ENCODE measurements around the gene CXCL16.
"Not testable (repeated sequence)": the region's sequence is repeated elsewhere in the genome, so short reads cannot be mapped to it uniquely, and the experiment has no call there.

The CXCL16 gene

DNA sequence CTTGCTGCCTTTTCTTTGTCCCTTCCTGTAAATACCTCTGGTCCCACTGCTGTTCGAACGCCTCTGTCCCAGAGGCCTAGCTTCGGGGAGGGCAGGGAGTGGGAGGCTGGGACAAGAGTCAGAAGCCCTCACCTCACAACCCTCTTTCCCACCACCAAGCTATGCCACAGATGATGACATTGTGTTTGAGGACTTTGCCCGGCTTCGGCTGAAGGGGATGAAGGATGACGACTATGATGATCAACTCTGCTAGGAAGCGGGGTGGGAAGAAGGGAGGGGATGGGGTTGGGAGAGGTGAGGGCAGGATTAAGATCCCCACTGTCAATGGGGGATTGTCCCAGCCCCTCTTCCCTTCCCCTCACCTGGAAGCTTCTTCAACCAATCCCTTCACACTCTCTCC, 18.9 kb downstream of the CXCL16 start:
- no peak for ATAC-seq

GRCh38 chr17:4719684-4720221, 20.0 kb downstream of the CXCL16 start:
- ATAC-seq: no peak

- ATAC-seq: no peak
Observed at GRCh38 chr17:4719146-4719545, 20.6 kb downstream of the CXCL16 start.

DNA sequence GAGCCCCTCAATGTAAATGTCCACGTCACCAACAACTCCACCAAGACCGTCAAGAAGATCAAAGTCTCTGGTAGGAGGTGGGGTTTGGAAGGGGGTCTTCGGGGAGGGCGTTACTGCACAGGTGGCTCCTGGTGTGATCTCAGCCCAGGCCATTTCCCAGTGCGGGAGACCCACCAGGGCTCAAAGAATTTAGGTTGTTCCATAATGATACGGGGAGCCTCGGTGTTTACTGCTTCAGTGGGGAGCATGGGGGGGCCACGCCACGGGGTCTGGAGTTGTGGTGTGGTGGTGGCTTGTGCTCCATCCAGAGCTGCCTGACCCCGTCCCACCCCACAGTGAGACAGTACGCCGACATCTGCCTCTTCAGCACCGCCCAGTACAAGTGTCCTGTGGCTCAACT, 21.5 kb downstream of the CXCL16 start:
- no peak for ATAC-seq

DNA sequence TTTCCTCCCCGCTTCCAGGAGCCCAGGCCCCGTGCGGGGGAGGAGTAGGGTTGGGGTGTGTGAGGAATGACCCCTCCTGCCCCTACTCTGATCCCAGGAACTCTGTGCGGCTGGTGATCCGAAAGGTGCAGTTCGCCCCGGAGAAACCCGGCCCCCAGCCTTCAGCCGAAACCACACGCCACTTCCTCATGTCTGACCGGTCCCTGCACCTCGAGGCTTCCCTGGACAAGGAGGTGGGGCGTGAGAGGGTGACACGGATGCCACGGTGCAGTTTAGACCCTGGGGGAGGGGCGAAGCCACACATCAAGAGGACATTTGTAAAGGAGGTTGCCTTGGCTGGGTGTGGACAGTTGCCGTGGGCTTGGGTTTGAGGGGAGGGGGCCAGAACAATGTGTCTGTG, 21.9 kb downstream of the CXCL16 start:
- no peak for ATAC-seq

DNA sequence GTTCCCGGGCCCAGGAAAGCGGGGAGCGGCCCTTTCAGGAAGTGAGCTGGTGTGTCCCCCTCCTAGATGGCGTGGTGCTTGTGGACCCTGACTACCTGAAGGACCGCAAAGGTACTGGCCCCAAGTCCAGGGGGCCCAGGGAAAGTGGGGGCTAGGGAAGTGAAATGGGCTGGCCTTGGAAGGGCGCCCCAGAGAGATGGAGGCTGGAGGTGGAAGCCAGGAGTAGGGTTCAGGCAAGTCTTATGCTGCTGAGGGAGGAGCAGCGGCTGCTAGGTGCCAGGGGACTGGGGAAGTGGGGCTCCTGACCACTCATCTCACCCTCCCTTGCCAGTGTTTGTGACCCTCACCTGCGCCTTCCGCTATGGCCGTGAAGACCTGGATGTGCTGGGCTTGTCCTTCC, 23.6 kb downstream of the CXCL16 start:
- no peak for ATAC-seq

GRCh38 chr17:4715063-4715744, 24.5 kb downstream of the CXCL16 start:
- ATAC-seq: no peak

DNA sequence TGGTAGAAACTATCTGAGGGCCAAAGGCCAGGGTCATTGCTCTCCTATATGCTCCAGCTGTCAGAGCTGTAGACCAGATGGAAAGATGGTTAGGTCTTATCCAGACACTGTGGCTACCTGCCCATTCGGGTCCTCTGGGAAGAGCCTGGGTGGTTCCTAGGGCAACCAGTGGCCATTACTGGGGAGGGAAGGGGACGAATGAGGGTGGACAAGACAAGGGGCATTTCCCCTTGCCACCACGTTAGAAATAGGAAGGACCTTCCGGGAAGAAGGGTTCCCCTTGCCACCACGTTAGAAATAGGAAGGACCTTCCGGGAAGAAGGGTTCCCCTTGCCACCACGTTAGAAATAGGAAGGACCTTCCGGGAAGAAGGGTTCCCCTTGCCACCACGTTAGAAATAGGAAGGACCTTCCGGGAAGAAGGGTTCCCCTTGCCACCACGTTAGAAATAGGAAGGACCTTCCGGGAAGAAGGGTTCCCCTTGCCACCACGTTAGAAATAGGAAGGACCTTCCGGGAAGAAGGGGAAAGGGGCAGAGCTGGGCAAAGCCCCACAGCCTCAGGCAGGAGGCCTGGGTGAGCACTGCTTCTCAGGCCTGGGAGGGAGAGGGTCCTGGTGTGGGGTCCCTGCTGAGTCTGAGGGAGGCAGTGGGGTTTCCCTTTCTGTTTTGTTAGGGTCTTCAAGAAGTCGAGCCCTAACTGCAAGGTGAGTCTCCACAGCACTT, 25.2 kb downstream of the CXCL16 start:
- ATAC-seq: not testable (repeated sequence)

DNA sequence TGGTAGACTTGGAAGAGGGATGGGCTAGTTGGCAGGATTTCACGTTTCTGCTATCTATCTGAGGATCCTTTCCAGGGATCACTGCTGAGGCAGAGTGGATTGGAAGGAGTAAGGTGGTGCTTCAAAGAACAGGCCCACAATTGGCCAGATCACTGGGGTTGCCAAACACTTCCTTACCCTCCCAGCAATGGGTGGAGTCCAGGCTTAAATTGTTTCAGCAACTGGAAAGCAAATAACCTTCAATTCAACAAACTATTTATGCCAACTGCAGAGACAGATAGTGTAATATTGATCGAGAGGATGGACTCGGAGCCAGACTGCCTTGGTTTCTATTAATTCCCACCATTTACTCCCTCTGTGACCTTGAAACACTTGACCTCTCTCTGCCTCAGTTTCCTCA, 27.2 kb downstream of the CXCL16 start:
- no peak for ATAC-seq

DNA sequence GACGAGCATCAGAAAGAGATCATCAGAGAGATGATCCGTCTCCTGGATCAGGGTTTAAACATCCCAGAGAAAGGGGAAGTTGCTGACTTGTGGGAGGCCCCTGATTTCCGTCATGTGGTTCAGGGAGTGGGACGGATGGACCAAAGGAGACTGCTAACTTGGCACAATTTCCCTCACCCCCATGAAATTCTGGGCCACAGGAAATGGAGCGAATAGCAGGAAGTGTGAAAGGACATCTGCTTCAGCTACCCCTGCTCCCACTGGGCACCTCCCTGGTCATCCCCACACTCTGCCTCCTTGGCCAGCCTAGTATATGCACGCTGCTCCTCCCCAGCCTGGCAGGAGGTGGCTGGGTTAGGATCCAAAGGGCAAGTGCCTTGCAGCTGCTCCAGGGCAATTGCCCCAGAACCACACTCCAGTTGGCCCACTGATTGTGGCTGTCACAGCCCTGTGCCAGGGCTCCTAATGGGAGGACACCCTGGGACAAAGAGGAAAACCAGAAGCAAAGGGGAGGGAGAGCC, 28.0 kb downstream of the CXCL16 start:
- no peak for ATAC-seq

GRCh38 chr17:4710693-4711634, 28.8 kb downstream of the CXCL16 start:
- no peak for ATAC-seq

GRCh38 chr17:4709794-4710692, 29.7 kb downstream of the CXCL16 start, which contains the start of gene ARRB2:
Gene ARRB2, plus strand, starts transcription at chr17:4710632. Its CDS starts 90 bp downstream, at chr17:4710722.
- peak; percentile 86 to 89 for ATAC-seq

DNA sequence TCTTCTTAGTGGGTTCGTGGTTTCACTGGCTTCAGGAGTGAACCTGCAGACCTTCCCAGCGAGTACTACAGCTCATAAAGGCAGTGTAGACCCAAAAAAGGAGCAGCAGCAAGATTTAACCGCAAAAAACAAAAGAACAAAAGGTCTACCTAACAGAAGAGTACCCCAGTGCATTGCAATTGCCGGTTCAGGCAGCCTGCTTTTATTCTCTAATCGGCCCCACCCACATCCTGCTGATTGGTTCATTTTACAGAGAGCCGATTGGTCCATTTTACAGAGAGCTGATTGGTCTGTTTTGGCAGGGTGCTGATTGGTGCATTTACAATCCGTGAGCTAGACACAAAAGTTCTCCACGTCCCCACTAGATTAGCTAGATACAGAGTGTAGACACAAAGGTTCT, 31.3 kb downstream of the CXCL16 start:
- ATAC-seq: no peak

DNA sequence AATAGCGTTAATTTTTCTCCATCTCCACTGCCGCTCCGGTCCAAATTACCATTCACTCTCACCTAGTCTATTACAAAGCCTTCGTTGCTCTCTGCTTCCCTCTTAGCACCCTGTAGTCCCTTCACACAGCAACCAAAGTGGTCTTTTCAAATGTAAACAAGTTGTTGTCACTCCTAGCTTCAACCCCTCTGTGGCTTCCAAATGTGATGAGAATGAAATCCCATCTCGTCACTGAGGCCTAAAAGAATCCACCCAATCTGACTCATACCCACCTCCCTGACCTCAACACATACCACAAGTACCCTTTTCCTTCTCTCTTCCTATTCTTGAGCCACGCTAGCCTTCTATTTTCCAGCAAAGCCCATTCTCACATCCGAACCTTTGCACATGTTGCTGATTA, 33.6 kb downstream of the CXCL16 start:
- no peak for ATAC-seq

DNA sequence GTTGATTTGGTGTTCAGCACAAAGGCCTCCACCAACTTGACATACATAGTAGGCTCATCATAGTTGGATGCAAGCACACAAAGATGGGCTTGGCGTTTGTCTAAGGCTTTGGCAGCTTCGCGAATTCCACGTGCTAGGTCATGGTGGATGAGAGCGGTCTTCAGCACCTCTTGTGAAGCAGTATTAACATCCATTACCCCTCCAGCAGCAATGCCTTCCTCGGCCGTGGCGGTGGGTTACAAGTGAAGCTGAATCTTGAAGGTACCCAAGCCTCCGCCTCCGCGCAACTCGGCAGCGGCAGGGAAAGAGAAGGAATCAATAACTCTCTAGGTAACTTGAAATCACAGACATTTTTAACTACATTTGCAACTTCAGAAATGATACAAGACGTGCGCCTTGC, 34.7 kb downstream of the CXCL16 start:
- ATAC-seq: no peak

DNA sequence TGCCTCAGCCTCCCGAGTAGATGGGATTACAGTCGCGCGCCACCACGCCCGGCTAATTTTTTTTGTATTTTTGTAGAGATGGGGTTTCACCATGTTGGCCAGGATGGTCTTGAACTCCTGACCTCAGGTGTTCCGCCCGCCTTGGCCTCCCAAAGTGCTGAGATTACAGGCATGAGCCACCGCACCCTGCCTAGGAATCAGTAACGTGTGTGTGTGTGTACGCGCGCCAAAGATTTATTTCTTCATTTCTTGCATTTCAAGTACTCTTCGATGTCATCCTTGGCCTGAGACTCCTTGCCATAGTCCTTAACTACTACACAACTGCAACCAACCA, 35.2 kb downstream of the CXCL16 start:
- ATAC-seq: not testable (repeated sequence)

- ATAC-seq: no peak
Observed at GRCh38 chr17:4703330-4703691, 36.4 kb downstream of the CXCL16 start.

GRCh38 chr17:4701116-4701515, 38.6 kb downstream of the CXCL16 start:
- no peak for ATAC-seq

DNA sequence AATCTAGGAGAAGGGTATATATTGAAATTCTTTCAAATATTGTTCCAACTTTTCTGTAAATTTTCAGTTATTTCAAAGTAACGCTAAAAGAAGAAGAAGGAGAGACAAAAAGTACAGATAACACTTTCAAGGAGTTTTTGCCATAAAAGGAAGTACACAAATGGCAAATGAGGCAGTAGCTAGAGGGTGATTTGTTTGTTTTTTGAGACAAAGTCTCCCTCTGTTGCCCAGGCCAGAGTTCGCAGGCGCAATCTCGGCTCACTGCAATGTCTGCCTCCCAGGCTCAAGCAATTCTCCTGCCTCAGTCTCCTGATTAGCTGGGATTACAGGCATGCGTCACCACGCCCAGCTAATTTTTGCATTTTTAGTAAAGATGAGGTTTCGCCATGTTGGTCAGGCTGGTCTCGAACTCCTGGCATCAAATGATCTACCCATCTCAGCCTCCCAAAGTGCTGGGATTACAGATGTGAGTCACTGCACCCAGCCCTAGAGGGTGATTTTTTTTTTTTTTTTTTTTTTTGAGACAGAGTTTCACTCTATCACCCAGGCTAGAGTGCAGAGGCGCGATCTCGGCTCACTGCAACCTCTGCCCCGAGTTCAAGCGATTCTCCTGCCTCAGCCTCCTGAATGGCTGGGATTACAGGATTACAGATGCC, 40.2 kb downstream of the CXCL16 start:
- ATAC-seq: not testable (repeated sequence)

GRCh38 chr17:4696437-4696805, 43.3 kb downstream of the CXCL16 start:
- ATAC-seq: peak; percentile 83 to 91

DNA sequence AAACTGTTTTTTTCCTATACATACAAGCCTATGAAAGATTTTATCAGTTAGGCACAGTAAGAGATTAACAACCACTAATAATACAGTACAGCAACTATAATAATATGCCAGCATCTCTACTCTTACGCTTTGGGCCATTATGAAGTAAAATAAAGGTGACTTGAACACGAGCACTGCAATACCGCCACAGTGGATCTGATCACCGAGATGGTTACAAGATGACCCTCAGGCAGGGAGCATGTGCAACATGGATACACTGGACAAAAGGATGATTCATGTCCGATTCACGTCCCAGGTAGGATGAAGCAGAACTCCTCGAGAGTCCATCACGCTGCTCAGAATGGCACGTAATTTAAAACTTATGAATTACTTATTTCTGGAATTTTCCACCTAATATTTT, 46.3 kb downstream of the CXCL16 start:
- ATAC-seq: no peak
